Calu3 (cell line): Measurements from ENCODE around the gene RNF144A. TPM values are rescaled to one million over a fixed set of nuclear protein-coding genes. Genes with fewer than 3 reads are reported as not detected.

ENCODE experiments used
- BruUV-seq: library from RNA; stranded (reverse); fragments of 400-500 nt; replicated peaks from 2 replicates; lab custom pipeline; 2021; lab: Mats Ljungman, UMichigan
- CTCF ChIA-PET: fragments of 300-600 bp; sonication (Branson Sonifier 250); formaldehyde crosslinking; loops from one replicate; lab custom pipeline; 2022; ENCODE audit warnings: antibody characterized with exemption; lab: Charles Lee
- DNase-seq: peaks from one replicate; pipeline ENCODE4 v3.0.0; 2022
- H3K27ac Mint-ChIP-seq: one replicate; pipeline ENCODE4 v1.8.0; 2022; ENCODE audit warnings: mixed read lengths; ENCODE audit not compliant: unreplicated experiment
- H3K27me3 Mint-ChIP-seq: one replicate; pipeline ENCODE4 v1.8.0; 2022; ENCODE audit warnings: mixed read lengths; ENCODE audit not compliant: unreplicated experiment
- H3K36me3 Mint-ChIP-seq: one replicate; pipeline ENCODE4 v1.8.0; 2022; ENCODE audit warnings: mild to moderate bottlenecking, moderate library complexity, mixed read lengths; ENCODE audit not compliant: insufficient read depth, unreplicated experiment
- H3K4me1 Mint-ChIP-seq: one replicate; pipeline ENCODE4 v1.8.0; 2022; ENCODE audit warnings: mild to moderate bottlenecking, low read depth, mixed read lengths; ENCODE audit not compliant: unreplicated experiment
- H3K4me3 Mint-ChIP-seq: one replicate; pipeline ENCODE4 v1.8.0; 2022; ENCODE audit warnings: mild to moderate bottlenecking, low read depth, moderate library complexity, mixed read lengths; ENCODE audit not compliant: unreplicated experiment
- H3K9me3 Mint-ChIP-seq: one replicate; pipeline ENCODE4 v1.8.0; 2022; ENCODE audit warnings: low read depth, mixed read lengths; ENCODE audit not compliant: unreplicated experiment
- intact Hi-C: fragments of 100-400 bp; cut with micrococcal nuclease; formaldehyde crosslinking; loops from one replicate; pipeline ENCODE4 v1.10.0; 2022; ENCODE audit not compliant: unreplicated experiment
- total RNA-seq: library from RNA; stranded (reverse); gene quantifications from 2 replicates; pipeline ENCODE4 v1.2.3, GENCODE V29; 2022
- TF ChIP-seq, protein P1 (sequence below): fragments of 200-600 bp; IDR thresholded peaks from one replicate; pipeline ENCODE4 v1.8.0; 2022; ENCODE audit warnings: antibody characterized with exemption; ENCODE audit not compliant: unreplicated experiment

RNF144A gene
- total RNA-seq, 1 experiment from 2014 or later, result 13.7 TPM

DNA sequence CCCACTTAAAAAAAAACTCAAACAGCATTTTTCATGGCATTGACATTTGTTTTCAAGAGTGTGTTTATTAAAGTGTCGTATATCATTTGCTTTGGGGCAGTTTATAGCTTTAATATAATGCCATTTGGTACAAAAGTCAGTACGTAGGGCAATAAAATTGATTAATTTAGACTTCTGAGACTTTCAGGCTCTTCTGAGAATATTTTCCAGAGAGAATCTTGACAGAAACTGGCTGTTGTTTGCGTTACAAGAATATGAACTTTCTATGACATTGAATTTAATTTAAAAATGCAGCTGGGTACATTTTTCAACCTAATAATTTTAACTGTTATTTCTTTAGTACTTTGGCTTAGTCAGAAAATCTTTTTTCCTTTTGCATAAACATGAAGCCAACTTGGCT is 98.9 kb downstream of the RNF144A start:
- CTCF ChIA-PET, result interaction anchor here (1.3 kb wide), 1 partner anchor 16 kb away, joined by 3 read pairs; no protein-coding TSS in a partner anchor
- DNase-seq, result no peak
- intact Hi-C loops, result no loop called here
- Mint-ChIP-seq H3K27ac (no peak overlapping the region), H3K4me1 (peaks cover under 1% of the 10 kb centered on the region), H3K9me3 (no peaks in the 10 kb centered on the region), H3K4me3 (no peak overlapping the region), H3K36me3 (no peaks in the 10 kb centered on the region), H3K27me3 (no peaks in the 10 kb centered on the region)
- BruUV-seq, result no TSS peak
- TF ChIP-seq, protein P1, sequence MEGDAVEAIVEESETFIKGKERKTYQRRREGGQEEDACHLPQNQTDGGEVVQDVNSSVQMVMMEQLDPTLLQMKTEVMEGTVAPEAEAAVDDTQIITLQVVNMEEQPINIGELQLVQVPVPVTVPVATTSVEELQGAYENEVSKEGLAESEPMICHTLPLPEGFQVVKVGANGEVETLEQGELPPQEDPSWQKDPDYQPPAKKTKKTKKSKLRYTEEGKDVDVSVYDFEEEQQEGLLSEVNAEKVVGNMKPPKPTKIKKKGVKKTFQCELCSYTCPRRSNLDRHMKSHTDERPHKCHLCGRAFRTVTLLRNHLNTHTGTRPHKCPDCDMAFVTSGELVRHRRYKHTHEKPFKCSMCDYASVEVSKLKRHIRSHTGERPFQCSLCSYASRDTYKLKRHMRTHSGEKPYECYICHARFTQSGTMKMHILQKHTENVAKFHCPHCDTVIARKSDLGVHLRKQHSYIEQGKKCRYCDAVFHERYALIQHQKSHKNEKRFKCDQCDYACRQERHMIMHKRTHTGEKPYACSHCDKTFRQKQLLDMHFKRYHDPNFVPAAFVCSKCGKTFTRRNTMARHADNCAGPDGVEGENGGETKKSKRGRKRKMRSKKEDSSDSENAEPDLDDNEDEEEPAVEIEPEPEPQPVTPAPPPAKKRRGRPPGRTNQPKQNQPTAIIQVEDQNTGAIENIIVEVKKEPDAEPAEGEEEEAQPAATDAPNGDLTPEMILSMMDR, result no peak

DNA sequence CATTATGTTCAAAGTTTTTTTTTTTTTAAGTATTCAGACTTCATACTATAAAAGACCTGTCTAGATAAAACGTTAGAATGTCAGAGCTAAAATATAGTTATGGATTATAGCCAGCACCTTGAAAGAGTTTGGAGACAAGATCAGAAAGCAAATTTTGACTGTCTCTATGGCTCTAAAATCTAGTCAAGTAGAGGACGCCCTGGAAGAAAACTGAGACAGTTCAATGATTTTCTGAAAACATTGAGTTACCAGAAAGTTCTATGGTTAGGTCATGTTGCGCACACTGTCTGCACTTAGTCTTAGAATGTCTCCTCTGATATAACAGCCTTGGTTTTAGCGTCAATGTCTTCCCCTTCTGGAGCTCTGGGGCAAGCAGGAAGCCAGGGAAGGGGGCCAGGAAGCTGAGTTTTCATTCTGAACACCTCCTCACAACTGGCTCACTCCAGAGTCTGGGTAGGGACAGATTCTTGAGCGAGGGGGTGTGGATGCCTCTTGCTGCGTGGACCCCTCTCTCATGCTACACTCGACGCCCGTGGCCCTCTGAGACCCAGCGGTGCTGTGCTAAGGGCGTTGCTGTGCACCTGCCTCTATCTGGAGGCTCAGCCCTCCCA is 99.5 kb downstream of the RNF144A start:
- CTCF ChIA-PET, result interaction anchor here (1.3 kb wide), 1 partner anchor 15 kb away, joined by 3 read pairs; no protein-coding TSS in a partner anchor
- intact Hi-C loops, result no loop called here
- H3K36me3 Mint-ChIP-seq, result peaks cover 5% of the 10 kb centered on the region
- H3K4me3 Mint-ChIP-seq, result no peak overlapping the region
- H3K27ac Mint-ChIP-seq, result no peak overlapping the region
- H3K9me3 Mint-ChIP-seq, result no peaks in the 10 kb centered on the region
- no peaks in the 10 kb centered on the region for H3K27me3 Mint-ChIP-seq
- TF ChIP-seq, protein P1, result no peak
- peaks cover 6% of the 10 kb centered on the region for H3K4me1 Mint-ChIP-seq
- no TSS peak for BruUV-seq
- no peak for DNase-seq

DNA sequence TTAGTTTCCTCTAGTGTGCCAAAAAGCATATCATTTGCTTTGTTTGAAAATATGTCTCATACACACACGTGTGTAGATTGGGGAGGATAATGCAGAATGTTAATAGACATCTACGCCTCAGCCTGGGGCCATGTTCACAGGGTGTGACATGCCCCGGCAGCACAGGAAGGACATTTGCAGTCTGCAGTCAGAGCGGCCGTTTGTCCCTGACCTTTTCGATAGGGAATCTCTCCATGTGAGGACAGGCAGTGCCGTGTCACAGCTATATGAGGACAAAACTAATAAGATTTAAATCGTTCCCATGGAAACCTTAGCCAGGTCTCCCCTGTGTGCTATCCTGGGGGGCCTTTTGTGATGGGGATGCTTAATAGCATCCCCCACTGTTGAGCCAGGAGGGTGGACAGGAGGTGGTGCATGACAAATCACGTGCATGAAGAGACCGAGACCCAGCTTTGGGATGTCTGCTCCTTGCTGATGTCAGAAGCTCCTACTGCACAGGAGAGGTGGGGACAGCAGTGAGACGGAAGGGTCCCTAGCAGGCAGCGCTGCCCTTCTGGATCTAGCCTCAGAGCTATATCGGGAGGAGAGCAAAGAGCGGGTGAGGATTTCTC is 100.6 kb downstream of the RNF144A start:
- peaks cover 16% of the 10 kb centered on the region for H3K4me1 Mint-ChIP-seq
- H3K4me3 Mint-ChIP-seq, result no peak overlapping the region
- no peak overlapping the region for H3K27ac Mint-ChIP-seq
- intact Hi-C loops, result no loop called here
- H3K9me3 Mint-ChIP-seq, result no peaks in the 10 kb centered on the region
- TF ChIP-seq, protein P1, result no peak
- no peak for DNase-seq
- H3K27me3 Mint-ChIP-seq, result no peaks in the 10 kb centered on the region
- CTCF ChIA-PET, result interaction anchor here (1.3 kb wide), 1 partner anchor 14 kb away, joined by 3 read pairs; no protein-coding TSS in a partner anchor
- no TSS peak for BruUV-seq
- H3K36me3 Mint-ChIP-seq, result peaks cover 5% of the 10 kb centered on the region

DNA sequence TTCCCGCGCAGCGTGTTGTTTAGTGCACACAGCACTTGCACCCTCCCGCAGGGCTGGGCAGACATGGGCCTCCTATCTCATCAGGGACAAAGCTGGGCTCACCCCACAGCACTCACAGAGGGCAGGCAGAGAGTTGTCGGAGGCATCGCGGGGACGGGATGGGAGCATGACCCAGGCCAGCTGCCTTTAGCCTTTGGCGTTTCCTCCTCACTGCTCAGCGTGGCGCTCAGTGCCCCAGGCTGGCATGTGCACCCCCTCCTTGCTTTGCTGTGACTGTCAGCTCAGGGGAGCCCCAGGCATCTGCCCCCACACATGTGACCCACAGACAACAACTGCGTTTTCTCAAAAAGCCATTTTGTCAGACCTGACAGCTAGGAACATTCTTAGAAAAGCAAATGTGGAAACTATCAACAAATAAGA is 101.1 kb downstream of the RNF144A start:
- H3K36me3 Mint-ChIP-seq, result peaks cover 5% of the 10 kb centered on the region
- BruUV-seq, result no TSS peak
- TF ChIP-seq, protein P1, result no peak
- intact Hi-C loops, result no loop called here
- H3K27ac Mint-ChIP-seq, result no peak overlapping the region
- no peak overlapping the region for H3K4me3 Mint-ChIP-seq
- peaks cover 22% of the 10 kb centered on the region for H3K4me1 Mint-ChIP-seq
- no peak for DNase-seq
- CTCF ChIA-PET, result no interaction called here
- no peaks in the 10 kb centered on the region for H3K27me3 Mint-ChIP-seq
- H3K9me3 Mint-ChIP-seq, result no peaks in the 10 kb centered on the region
